ENCODE measurements around the gene IRF9. TPM values are rescaled to one million over a fixed set of nuclear protein-coding genes. Genes with fewer than 3 reads are reported as not detected.

Gene IRF9
- total and polyA plus RNA-seq, 2 of the 13 experiments (the other 11 are each of a cell fraction or from before 2014, with no cell fraction given) = 14.9 to 49.7 TPM

- TF ChIP-seq RARG (CRISPR knock-in tag; IDR thresholded peaks at IDR 0.05; ENCODE audit: low read depth) (no peak), E2F1 (CRISPR knock-in tag; IDR thresholded peaks at IDR 0.05) (no peak), DBP (CRISPR knock-in tag; IDR thresholded peaks at IDR 0.05; ENCODE audit: not compliant biosample characterization) (no peak), ZNF512B (CRISPR knock-in tag; IDR thresholded peaks at IDR 0.05; ENCODE audit: borderline replicate concordance) (no peak), PRMT3 (CRISPR knock-in tag; IDR thresholded peaks at IDR 0.05; ENCODE audit: borderline replicate concordance, low read depth) (no peak), NRL (CRISPR knock-in tag; IDR thresholded peaks at IDR 0.05; ENCODE audit: borderline replicate concordance) (no peak), RBFOX2 (IDR thresholded peaks at IDR 0.05; ENCODE audit: low read depth, low read length) (no peak), IRF1 (CRISPR knock-in tag; IDR thresholded peaks at IDR 0.05; ENCODE audit: low read depth) (no peak), ATAD3A (CRISPR knock-in tag; IDR thresholded peaks at IDR 0.05) (no peak), GLI4 (CRISPR knock-in tag; IDR thresholded peaks at IDR 0.05; ENCODE audit: borderline replicate concordance) (no peak; the same call in 1 of the 2 replicates), JUN (CRISPR knock-in tag; IDR thresholded peaks at IDR 0.05) (no peak), MBD4 (IDR thresholded peaks at IDR 0.05; ENCODE audit: borderline replicate concordance, low read length) (no peak), POLR2AphosphoS2 (IDR thresholded peaks at IDR 0.05; ENCODE audit: low read depth, low read length) (no peak), NFE2 (CRISPR knock-in tag; IDR thresholded peaks at IDR 0.05) (no peak), ZNF230 (CRISPR knock-in tag; IDR thresholded peaks at IDR 0.05) (no peak), KLF15 (CRISPR knock-in tag; IDR thresholded peaks at IDR 0.05; ENCODE audit: borderline replicate concordance) (no peak), ZNF780A (CRISPR knock-in tag; IDR thresholded peaks at IDR 0.05) (no peak), PRPF4 (IDR thresholded peaks at IDR 0.05; ENCODE audit: low read depth, low read length, poor library complexity, severe bottlenecking) (no peak), PPARG (CRISPR knock-in tag; conservative IDR thresholded peaks at IDR 0.05) (peak; percentile 62), HOXD1 (CRISPR knock-in tag; IDR thresholded peaks at IDR 0.05) (no peak), RFX1 (IDR thresholded peaks at IDR 0.05) (no peak), ZNF335 (CRISPR knock-in tag; IDR thresholded peaks at IDR 0.05) (0 out of 2 replicates have a peak, but pooled peaks have one; percentile 28), NFYB (CRISPR knock-in tag; IDR thresholded peaks at IDR 0.05) (no peak), FOXC1 (CRISPR knock-in tag; IDR thresholded peaks at IDR 0.05; ENCODE audit: borderline replicate concordance) (no peak)
Measured at GRCh38 chr14:24130717-24131548, 30.1 kb upstream of the IRF9 start (continued).

All from HepG2 (cell line).